Lower leg skin (tissue), 3 donors: ENCODE results near the gene RAB34.

Experiments used
- POLR2A ChIP-seq, 2 donors: fragments of 450-650 bp; IDR thresholded peaks; one replicate each; pipeline ENCODE4 v1.6.1; 2016 to 2017; ENCODE audit warnings: antibody characterized with exemption in 2 of 2, mild to moderate bottlenecking in 1 of 2, moderate library complexity in 1 of 2
- TF ChIP-seq, protein P1 (sequence below), 3 donors: fragments of 450-650 bp; IDR thresholded peaks; one replicate each; pipeline ENCODE4 v1.5.1; 2016; ENCODE audit warnings: antibody characterized with exemption in 3 of 3, mild to moderate bottlenecking in 3 of 3, moderate library complexity in 2 of 3

DNA sequence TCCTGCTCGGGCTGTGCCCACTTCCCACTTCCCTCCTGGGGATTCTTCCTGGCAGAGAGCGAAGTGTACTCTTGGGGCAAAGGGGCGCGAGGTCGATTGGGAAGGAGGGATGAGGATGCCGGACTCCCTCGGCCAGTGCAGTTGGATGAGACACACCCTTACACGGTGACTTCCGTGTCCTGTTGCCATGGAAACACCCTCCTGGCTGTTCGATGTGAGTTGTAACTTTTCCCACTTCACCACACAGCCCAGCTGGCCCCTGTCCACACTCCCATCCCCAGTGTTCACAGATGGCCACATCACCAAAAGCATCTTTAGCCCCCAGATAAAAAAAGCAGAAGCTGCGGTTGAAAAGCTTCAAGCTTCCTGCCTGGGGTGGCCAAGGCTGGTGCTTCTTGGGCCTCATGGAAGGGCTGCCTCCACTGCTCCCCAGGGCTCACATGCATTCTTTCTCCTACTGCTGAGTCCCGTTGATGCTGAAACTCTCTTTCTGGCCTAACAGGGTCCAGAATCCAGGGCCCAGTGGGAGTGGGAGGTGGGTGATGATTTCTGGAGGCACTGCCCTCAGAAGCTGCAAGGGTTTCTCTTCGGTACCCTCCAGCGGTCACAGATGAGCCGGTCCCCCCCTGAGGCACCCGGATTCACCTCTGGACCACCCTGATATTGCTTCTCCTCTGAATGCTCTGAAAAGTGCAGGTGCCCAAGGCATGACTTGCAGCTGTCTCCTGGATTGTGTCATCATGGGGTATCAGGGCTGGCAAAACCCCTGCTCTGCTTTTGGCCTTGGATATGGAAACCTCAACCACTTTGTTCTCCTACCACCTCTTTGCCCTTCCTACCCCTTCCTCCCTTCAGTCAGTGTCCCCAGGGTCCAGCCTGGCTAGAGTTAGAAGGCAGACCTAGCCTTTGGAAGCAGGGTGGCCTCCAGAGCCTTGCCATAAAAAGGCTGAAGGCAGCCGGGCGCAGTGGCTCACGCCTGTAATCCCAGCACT lies 24.0 kb upstream of the RAB34 start:
- TF ChIP-seq, protein P1, sequence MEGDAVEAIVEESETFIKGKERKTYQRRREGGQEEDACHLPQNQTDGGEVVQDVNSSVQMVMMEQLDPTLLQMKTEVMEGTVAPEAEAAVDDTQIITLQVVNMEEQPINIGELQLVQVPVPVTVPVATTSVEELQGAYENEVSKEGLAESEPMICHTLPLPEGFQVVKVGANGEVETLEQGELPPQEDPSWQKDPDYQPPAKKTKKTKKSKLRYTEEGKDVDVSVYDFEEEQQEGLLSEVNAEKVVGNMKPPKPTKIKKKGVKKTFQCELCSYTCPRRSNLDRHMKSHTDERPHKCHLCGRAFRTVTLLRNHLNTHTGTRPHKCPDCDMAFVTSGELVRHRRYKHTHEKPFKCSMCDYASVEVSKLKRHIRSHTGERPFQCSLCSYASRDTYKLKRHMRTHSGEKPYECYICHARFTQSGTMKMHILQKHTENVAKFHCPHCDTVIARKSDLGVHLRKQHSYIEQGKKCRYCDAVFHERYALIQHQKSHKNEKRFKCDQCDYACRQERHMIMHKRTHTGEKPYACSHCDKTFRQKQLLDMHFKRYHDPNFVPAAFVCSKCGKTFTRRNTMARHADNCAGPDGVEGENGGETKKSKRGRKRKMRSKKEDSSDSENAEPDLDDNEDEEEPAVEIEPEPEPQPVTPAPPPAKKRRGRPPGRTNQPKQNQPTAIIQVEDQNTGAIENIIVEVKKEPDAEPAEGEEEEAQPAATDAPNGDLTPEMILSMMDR (IDR thresholded peaks at IDR 0.05): no peak
- no peak for TF ChIP-seq POLR2A (IDR thresholded peaks at IDR 0.05)
